Keratinocyte (primary cell): ENCODE data around the gene PCED1A.

Experiments used
- EZH2 ChIP-seq: IDR thresholded peaks from one replicate; pipeline ENCODE4 v1.6.1; 2012; ENCODE audit warnings: inconsistent platforms, mild to moderate bottlenecking, low read length, moderate library complexity
- TF ChIP-seq, protein P1 (sequence below), 3 experiments: IDR thresholded peaks in 1 of 3; conservative IDR thresholded peaks in 1 of 3; optimal IDR thresholded peaks in 1 of 3; 2 replicates in 2 of 3; 3 replicates in 1 of 3; pipeline versions ENCODE3 to v1.5.1; 2011; ENCODE audit warnings: low read length in 3 of 3, mild to moderate bottlenecking in 3 of 3, moderate library complexity in 2 of 3, control low read depth in 1 of 3, inconsistent platforms in 1 of 3; ENCODE audit not compliant: insufficient read depth in 2 of 3; ENCODE audit errors: extremely low read depth in 1 of 3

DNA sequence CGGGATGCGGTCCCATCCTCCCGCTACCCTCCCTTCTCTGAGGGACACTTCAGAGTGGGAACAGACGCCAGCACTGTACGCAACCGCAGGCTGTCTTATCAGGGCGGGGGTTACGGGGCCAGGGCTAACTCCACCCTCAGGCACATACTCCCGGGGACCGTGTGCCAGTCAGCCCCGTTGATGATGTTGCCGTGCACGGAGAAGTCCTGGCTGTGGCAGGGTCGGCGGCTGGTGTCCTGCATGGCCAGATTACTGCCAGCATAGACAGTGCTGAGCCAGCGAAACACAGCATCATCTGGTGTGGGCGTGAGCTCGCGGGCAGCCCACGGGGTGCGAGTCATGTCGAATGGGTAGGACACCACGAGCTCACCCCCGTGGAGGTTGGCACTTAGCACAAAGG, 45.0 kb downstream of the PCED1A start:
- TF ChIP-seq EZH2 = no peak
- TF ChIP-seq, protein P1, sequence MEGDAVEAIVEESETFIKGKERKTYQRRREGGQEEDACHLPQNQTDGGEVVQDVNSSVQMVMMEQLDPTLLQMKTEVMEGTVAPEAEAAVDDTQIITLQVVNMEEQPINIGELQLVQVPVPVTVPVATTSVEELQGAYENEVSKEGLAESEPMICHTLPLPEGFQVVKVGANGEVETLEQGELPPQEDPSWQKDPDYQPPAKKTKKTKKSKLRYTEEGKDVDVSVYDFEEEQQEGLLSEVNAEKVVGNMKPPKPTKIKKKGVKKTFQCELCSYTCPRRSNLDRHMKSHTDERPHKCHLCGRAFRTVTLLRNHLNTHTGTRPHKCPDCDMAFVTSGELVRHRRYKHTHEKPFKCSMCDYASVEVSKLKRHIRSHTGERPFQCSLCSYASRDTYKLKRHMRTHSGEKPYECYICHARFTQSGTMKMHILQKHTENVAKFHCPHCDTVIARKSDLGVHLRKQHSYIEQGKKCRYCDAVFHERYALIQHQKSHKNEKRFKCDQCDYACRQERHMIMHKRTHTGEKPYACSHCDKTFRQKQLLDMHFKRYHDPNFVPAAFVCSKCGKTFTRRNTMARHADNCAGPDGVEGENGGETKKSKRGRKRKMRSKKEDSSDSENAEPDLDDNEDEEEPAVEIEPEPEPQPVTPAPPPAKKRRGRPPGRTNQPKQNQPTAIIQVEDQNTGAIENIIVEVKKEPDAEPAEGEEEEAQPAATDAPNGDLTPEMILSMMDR (optimal IDR thresholded peaks at IDR 0.05 in 1 of 3, IDR thresholded peaks at IDR 0.05 in 1 of 3, conservative IDR thresholded peaks at IDR 0.05 in 1 of 3; ENCODE audit: extremely low read depth in 1 of 3, insufficient read depth in 2 of 3, low read length in 3 of 3) = no peak
